Measurements from ENCODE around the gene PLVAP.
A peak's percentile ranks its signal among the peaks of the same experiment; 100 is the strongest.

Gene PLVAP

GRCh38 chr19:17394891-17395415 lies 17.8 kb upstream of the PLVAP start:
- no CpG with 5 or more reads among the region's 19 CpGs for WGBS (ENCODE audit: extremely low coverage, insufficient coverage, low lambda C conversion rate)
- Histone ChIP-seq H3K9ac (ENCODE audit: low read length) (peak overlapping the region; percentile 48), H4K8ac (ENCODE audit: low read depth, low read length) (no peak overlapping the region), H2AK5ac (ENCODE audit: low read length) (no peak overlapping the region), H3K18ac (ENCODE audit: low read length) (peak overlapping the region; percentile 22), H3K56ac (ENCODE audit: low read length) (peak overlapping the region; percentile 81), H2BK120ac (ENCODE audit: low read depth, low read length) (no peak overlapping the region), H3K27me3 (ENCODE audit: insufficient read depth, low read length, poor library complexity) (no peaks in the 10 kb centered on the region), H3K79me1 (ENCODE audit: low read length) (no peaks in the 10 kb centered on the region), H3K36me3 (ENCODE audit: control insufficient read depth, insufficient read depth, low read length) (no peaks in the 10 kb centered on the region), H3K4me2 (ENCODE audit: low read length) (no peak overlapping the region), H2BK15ac (replicated peaks; ENCODE audit: low read depth) (no peak overlapping the region), H4K5ac (ENCODE audit: low read length) (no peak overlapping the region), H2BK5ac (ENCODE audit: low read length) (peak overlapping the region; percentile 82), H3K4ac (ENCODE audit: low read depth, low read length) (no peak overlapping the region), H3K27ac (ENCODE audit: low read depth, low read length) (peak overlapping the region; percentile 63), H3K4me1 (ENCODE audit: control insufficient read depth, low read depth, low read length) (no peaks in the 10 kb centered on the region), H3K4me3 (ENCODE audit: low read length) (no peak overlapping the region), H3K79me2 (ENCODE audit: control insufficient read depth, insufficient read depth, low read length) (no peaks in the 10 kb centered on the region), H3K23ac (ENCODE audit: low read length) (no peak overlapping the region)
- DNase-seq, result peak; percentile 94

GRCh38 chr19:17393914-17394313 lies 16.8 kb upstream of the PLVAP start, which contains the start of gene CCDC194:
Gene CCDC194, minus strand, starts transcription at chr19:17394196. Its CDS starts 38 bp downstream, at chr19:17394158.
- H3K27ac ChIP-seq (ENCODE audit: low read depth, low read length), result no peak within 1 kb of the TSS
- no peak within 1 kb of the TSS for H2BK5ac ChIP-seq (ENCODE audit: low read length)
- no peak within 1 kb of the TSS for H3K18ac ChIP-seq (ENCODE audit: low read length)
- no peak within 1 kb of the TSS for H2AK5ac ChIP-seq (ENCODE audit: low read length)
- no peak within 1 kb of the TSS for H2BK15ac ChIP-seq (replicated peaks; ENCODE audit: low read depth)
- H2BK120ac ChIP-seq (ENCODE audit: low read depth, low read length), result no peak within 1 kb of the TSS
- H3K36me3 ChIP-seq (ENCODE audit: control insufficient read depth, insufficient read depth, low read length), result no peaks in the 10 kb centered on the region
- H3K27me3 ChIP-seq (ENCODE audit: insufficient read depth, low read length, poor library complexity), result no peaks in the 10 kb centered on the region
- H4K8ac ChIP-seq (ENCODE audit: low read depth, low read length), result no peak within 1 kb of the TSS
- no peaks in the 10 kb centered on the region for H3K79me2 ChIP-seq (ENCODE audit: control insufficient read depth, insufficient read depth, low read length)
- DNase-seq, result no peak
- no peak within 1 kb of the TSS for H3K9ac ChIP-seq (ENCODE audit: low read length)
- no peaks in the 10 kb centered on the region for H3K4me1 ChIP-seq (ENCODE audit: control insufficient read depth, low read depth, low read length)
- H3K4ac ChIP-seq (ENCODE audit: low read depth, low read length), result no peak within 1 kb of the TSS
- H4K5ac ChIP-seq (ENCODE audit: low read length), result no peak within 1 kb of the TSS
- no peak within 1 kb of the TSS for H3K56ac ChIP-seq (ENCODE audit: low read length)
- H3K23ac ChIP-seq (ENCODE audit: low read length), result no peak within 1 kb of the TSS
- WGBS (ENCODE audit: extremely low coverage, insufficient coverage, low lambda C conversion rate), result no CpG with 5 or more reads among the region's 41 CpGs
- H3K4me2 ChIP-seq (ENCODE audit: low read length), result no peak within 1 kb of the TSS
- H3K4me3 ChIP-seq (ENCODE audit: low read length), result no peak within 1 kb of the TSS
- H3K79me1 ChIP-seq (ENCODE audit: low read length), result no peaks in the 10 kb centered on the region

GRCh38 chr19:17393002-17393401 lies 15.9 kb upstream of the PLVAP start:
- Histone ChIP-seq H2BK5ac (ENCODE audit: low read length) (no peak overlapping the region), H3K4me2 (ENCODE audit: low read length) (no peak overlapping the region), H3K27ac (ENCODE audit: low read depth, low read length) (no peak overlapping the region), H4K5ac (ENCODE audit: low read length) (no peak overlapping the region), H2BK120ac (ENCODE audit: low read depth, low read length) (no peak overlapping the region), H2AK5ac (ENCODE audit: low read length) (no peak overlapping the region), H2BK15ac (replicated peaks; ENCODE audit: low read depth) (no peak overlapping the region), H3K4me3 (ENCODE audit: low read length) (no peak overlapping the region), H3K4ac (ENCODE audit: low read depth, low read length) (no peak overlapping the region), H3K79me2 (ENCODE audit: control insufficient read depth, insufficient read depth, low read length) (no peaks in the 10 kb centered on the region), H3K23ac (ENCODE audit: low read length) (no peak overlapping the region), H3K27me3 (ENCODE audit: insufficient read depth, low read length, poor library complexity) (no peaks in the 10 kb centered on the region), H3K56ac (ENCODE audit: low read length) (no peak overlapping the region), H3K4me1 (ENCODE audit: control insufficient read depth, low read depth, low read length) (no peaks in the 10 kb centered on the region), H3K18ac (ENCODE audit: low read length) (no peak overlapping the region), H4K8ac (ENCODE audit: low read depth, low read length) (no peak overlapping the region), H3K79me1 (ENCODE audit: low read length) (no peaks in the 10 kb centered on the region), H3K36me3 (ENCODE audit: control insufficient read depth, insufficient read depth, low read length) (no peaks in the 10 kb centered on the region), H3K9ac (ENCODE audit: low read length) (no peak overlapping the region)
- peak; percentile 29 for DNase-seq
- no CpG with 5 or more reads among the region's 2 CpGs for WGBS (ENCODE audit: extremely low coverage, insufficient coverage, low lambda C conversion rate)

DNA sequence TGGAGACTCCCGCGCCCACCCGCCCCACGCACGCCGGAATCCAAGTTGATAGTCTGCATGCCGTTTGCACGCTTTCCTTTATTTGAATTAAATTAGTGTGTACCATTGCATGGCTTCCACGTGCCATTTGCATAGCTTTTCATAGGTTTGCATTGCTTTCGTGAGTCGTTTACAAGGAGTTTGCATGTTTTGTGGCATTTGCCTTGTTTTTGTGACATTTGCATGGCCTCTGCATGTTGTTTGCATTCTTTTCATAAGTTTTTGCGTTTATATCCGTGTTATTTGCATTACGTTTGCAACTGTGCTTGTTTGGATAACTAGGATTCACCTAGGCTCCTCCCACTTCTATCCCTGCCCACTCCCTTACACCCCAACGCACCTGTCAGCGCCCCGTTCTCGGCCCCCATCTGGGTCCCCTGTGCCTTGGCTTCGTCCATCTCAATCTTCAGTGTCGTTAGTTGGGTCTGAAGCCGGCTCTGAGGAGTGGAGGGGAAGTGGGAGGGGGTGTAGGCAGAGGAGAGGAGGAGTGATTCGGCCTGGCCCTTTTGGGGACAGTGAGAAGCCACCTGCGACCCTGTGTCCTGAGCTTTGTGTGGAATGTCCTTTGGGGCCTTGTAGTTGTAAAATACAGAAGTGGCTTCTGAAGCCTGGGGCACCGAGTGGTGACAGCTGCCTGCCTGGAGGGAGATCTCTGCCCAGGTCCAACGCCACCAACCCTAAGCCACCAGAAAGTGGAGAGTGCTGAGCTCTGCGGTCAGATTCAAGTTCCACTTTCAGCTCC lies 14.4 kb upstream of the PLVAP start:
- H3K9ac ChIP-seq (ENCODE audit: low read length), result peak overlapping the region; percentile 72
- no peak overlapping the region for H3K4ac ChIP-seq (ENCODE audit: low read depth, low read length)
- no peak overlapping the region for H2BK15ac ChIP-seq (replicated peaks; ENCODE audit: low read depth)
- no peak overlapping the region for H3K23ac ChIP-seq (ENCODE audit: low read length)
- H3K79me1 ChIP-seq (ENCODE audit: low read length), result no peaks in the 10 kb centered on the region
- no peak for DNase-seq
- H3K4me1 ChIP-seq (ENCODE audit: control insufficient read depth, low read depth, low read length), result no peaks in the 10 kb centered on the region
- no peak overlapping the region for H4K8ac ChIP-seq (ENCODE audit: low read depth, low read length)
- no peak overlapping the region for H3K27ac ChIP-seq (ENCODE audit: low read depth, low read length)
- H3K4me3 ChIP-seq (ENCODE audit: low read length), result peak overlapping the region; percentile 30
- H3K56ac ChIP-seq (ENCODE audit: low read length), result peak overlapping the region; percentile 66
- H3K27me3 ChIP-seq (ENCODE audit: insufficient read depth, low read length, poor library complexity), result no peaks in the 10 kb centered on the region
- H3K4me2 ChIP-seq (ENCODE audit: low read length), result peak overlapping the region; percentile 90
- no peak overlapping the region for H2AK5ac ChIP-seq (ENCODE audit: low read length)
- no peak overlapping the region for H4K5ac ChIP-seq (ENCODE audit: low read length)
- H3K79me2 ChIP-seq (ENCODE audit: control insufficient read depth, insufficient read depth, low read length), result no peaks in the 10 kb centered on the region
- no peaks in the 10 kb centered on the region for H3K36me3 ChIP-seq (ENCODE audit: control insufficient read depth, insufficient read depth, low read length)
- H2BK120ac ChIP-seq (ENCODE audit: low read depth, low read length), result no peak overlapping the region
- no peak overlapping the region for H2BK5ac ChIP-seq (ENCODE audit: low read length)
- no peak overlapping the region for H3K18ac ChIP-seq (ENCODE audit: low read length)
- WGBS (ENCODE audit: extremely low coverage, insufficient coverage, low lambda C conversion rate), result no CpG with 5 or more reads among the region's 26 CpGs

DNA sequence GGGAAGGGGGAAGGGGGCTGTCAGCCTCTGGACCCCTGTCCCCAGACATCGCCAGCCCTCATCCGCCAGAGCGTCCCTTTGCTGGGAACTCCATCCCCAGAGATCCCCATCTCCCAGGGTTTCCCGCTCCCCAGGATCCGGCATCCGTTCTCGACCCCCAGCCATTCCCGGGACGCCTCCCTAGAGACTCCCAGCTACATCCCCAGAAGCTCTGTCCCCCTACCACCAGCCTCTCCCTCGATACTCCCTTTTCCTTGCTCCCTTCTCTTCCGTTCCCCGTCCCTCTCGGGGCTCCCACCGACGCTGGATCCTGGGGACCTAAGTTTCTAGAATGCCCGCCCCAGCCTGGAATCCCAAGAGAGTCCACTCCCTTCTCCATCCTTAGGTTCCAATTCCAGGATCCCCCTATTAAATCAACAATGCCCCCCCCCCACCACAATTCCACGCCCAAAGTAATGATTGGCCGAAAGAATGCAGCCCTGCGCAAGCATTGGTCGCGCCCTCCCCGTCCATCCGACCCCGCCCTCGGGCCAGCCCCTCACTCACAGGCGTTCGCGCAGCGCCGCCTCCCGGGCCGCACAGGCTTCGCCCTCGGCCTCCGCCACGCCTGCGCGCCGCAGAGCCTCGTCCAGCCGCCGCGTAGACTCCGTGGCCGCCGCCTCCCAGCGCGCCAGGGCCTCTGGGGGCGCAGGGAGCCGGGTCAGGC lies 13.7 kb upstream of the PLVAP start:
- DNase-seq, result peak; percentile 95
- H3K27ac ChIP-seq (ENCODE audit: low read depth, low read length), result no peak overlapping the region

More for the DNA sequence above, 13.7 kb upstream of the PLVAP start:
- Histone ChIP-seq H2BK15ac (replicated peaks; ENCODE audit: low read depth) (no peak overlapping the region), H3K4me2 (ENCODE audit: low read length) (peak overlapping the region; percentile 90), H3K36me3 (ENCODE audit: control insufficient read depth, insufficient read depth, low read length) (no peaks in the 10 kb centered on the region), H3K9ac (ENCODE audit: low read length) (peak overlapping the region; percentile 72), H4K8ac (ENCODE audit: low read depth, low read length) (no peak overlapping the region), H3K23ac (ENCODE audit: low read length) (no peak overlapping the region), H3K56ac (ENCODE audit: low read length) (peak overlapping the region; percentile 81), H3K4me1 (ENCODE audit: control insufficient read depth, low read depth, low read length) (no peaks in the 10 kb centered on the region), H3K18ac (ENCODE audit: low read length) (no peak overlapping the region), H2BK120ac (ENCODE audit: low read depth, low read length) (no peak overlapping the region), H2BK5ac (ENCODE audit: low read length) (no peak overlapping the region), H4K5ac (ENCODE audit: low read length) (no peak overlapping the region), H2AK5ac (ENCODE audit: low read length) (no peak overlapping the region), H3K79me2 (ENCODE audit: control insufficient read depth, insufficient read depth, low read length) (no peaks in the 10 kb centered on the region), H3K79me1 (ENCODE audit: low read length) (no peaks in the 10 kb centered on the region), H3K27me3 (ENCODE audit: insufficient read depth, low read length, poor library complexity) (no peaks in the 10 kb centered on the region), H3K4me3 (ENCODE audit: low read length) (peak overlapping the region; percentile 32), H3K4ac (ENCODE audit: low read depth, low read length) (no peak overlapping the region)
- WGBS (ENCODE audit: extremely low coverage, insufficient coverage, low lambda C conversion rate), result no CpG with 5 or more reads among the region's 50 CpGs
